HepG2 (cell line): ENCODE results near the gene PRCP. TPM values are rescaled to one million over a fixed set of nuclear protein-coding genes. Genes with fewer than 3 reads are reported as not detected.

Experiments used
- ATAC-seq: fragments of 200-7000 bp; cut with Tn5 transposase; 3 replicates; pipeline ENCODE4 v1.9.1; 2020; ENCODE audit warnings: mild to moderate bottlenecking, moderate library complexity
- BruUV-seq: library from RNA; stranded (reverse); fragments of 400-500 nt; replicated peaks from 2 replicates; lab custom pipeline; 2021; lab: Mats Ljungman, UMichigan
- CTCF ChIA-PET: fragments of 300-600 bp; formaldehyde crosslinking; extraction: SDS; loops from one replicate; lab custom pipeline; 2021; ENCODE audit warnings: low total read pairs, inconsistent platforms, low intra/inter-chr PET ratio; lab: Yijun Ruan, JAX
- POLR2A ChIA-PET: fragments of 350-600 bp; sonication (Branson Sonifier 250); formaldehyde crosslinking; loops from one replicate; lab custom pipeline; 2020; ENCODE audit warnings: antibody characterized with exemption, inconsistent platforms; lab: Yijun Ruan, JAX
- DNase-seq: peaks from one replicate; pipeline ENCODE4 v3.0.0-alpha.2; 2015; ENCODE audit warnings: low spot score
- FAIRE-seq: peaks from 3 replicates; lab custom pipeline; 2011; peaks lifted over from hg19 to GRCh38; lab: Jason Lieb, UNC
- H2AFZ ChIP-seq: one replicate; pipeline ENCODE4 v1.6.1; 2011; ENCODE audit warnings: low read length, inconsistent platforms
- H3K27ac ChIP-seq: fragments of 300-600 bp; 3 replicates; pipeline ENCODE4 v1.8.0; 2011; ENCODE audit warnings: mixed run types, mild to moderate bottlenecking, mixed read lengths, low read length, inconsistent platforms; ENCODE audit not compliant: insufficient read depth; ENCODE audit errors: extremely low read length
- H3K27me3 ChIP-seq, 2 experiments: fragments of 200-600 bp in 1 of 2; 2 replicates in 1 of 2; 3 replicates in 1 of 2; pipeline versions ENCODE4 v1.6.0 to v1.8.0; 2011; ENCODE audit warnings: low read length in 2 of 2, mild to moderate bottlenecking in 2 of 2, moderate library complexity in 2 of 2, inconsistent platforms in 1 of 2; ENCODE audit not compliant: insufficient read depth in 2 of 2, control insufficient read depth in 1 of 2
- H3K36me3 ChIP-seq, 2 experiments: fragments of 200-600 bp in 1 of 2; replicated peaks in 1 of 2; 2 replicates in 1 of 2; 3 replicates in 1 of 2; pipeline versions ENCODE4 v1.5.1 to v1.8.0; 2011; ENCODE audit warnings: low read length in 2 of 2, inconsistent platforms in 1 of 2; ENCODE audit not compliant: insufficient read depth in 2 of 2, control insufficient read depth in 1 of 2
- H3K4me1 ChIP-seq: 2 replicates; pipeline ENCODE4 v1.5.1; 2012; ENCODE audit warnings: low read length, inconsistent platforms; ENCODE audit not compliant: insufficient read depth
- H3K4me2 ChIP-seq: 2 replicates; pipeline ENCODE4 v1.6.0; 2011; ENCODE audit warnings: low read depth, low read length, inconsistent platforms
- H3K4me3 ChIP-seq, 3 experiments: fragments of 200-600 bp in 1 of 3; sonication (generic), shearing (Covaris generic) in 1 of 3; replicated peaks in 1 of 3; 2 replicates each; pipeline ENCODE4 v1.5.1; 2011 to 2016; ENCODE audit warnings: low read length in 3 of 3, inconsistent platforms in 2 of 3, low read depth in 2 of 3, mild to moderate bottlenecking in 2 of 3, control low read depth in 1 of 3, mixed read lengths in 1 of 3; ENCODE audit not compliant: insufficient read depth in 1 of 3
- H3K79me2 ChIP-seq: one replicate; pipeline ENCODE4 v1.6.1; 2011; ENCODE audit warnings: low read length, inconsistent platforms; ENCODE audit not compliant: insufficient read depth
- H3K9ac ChIP-seq: 2 replicates; pipeline ENCODE4 v1.6.0; 2011; ENCODE audit warnings: mild to moderate bottlenecking, low read depth, low read length, inconsistent platforms; ENCODE audit not compliant: insufficient read depth
- H3K9me3 ChIP-seq: 2 replicates; pipeline ENCODE4 v1.5.1; 2012; ENCODE audit warnings: mild to moderate bottlenecking, low read length
- H4K20me1 ChIP-seq: 2 replicates; pipeline ENCODE4 v1.6.0; 2011; ENCODE audit warnings: inconsistent platforms, mild to moderate bottlenecking, low read length, moderate library complexity; ENCODE audit not compliant: insufficient read depth
- BRCA1 ChIP-seq: sonication (generic); formaldehyde crosslinking; IDR thresholded peaks from 2 replicates; pipeline ENCODE4 v1.4.0; 2020; ENCODE audit warnings: missing genetic modification reagents
- CAMTA2 ChIP-seq: sonication (generic); formaldehyde crosslinking; IDR thresholded peaks from 2 replicates; pipeline ENCODE4 v1.4.0; 2020; ENCODE audit warnings: mild to moderate bottlenecking, missing genetic modification reagents, borderline replicate concordance
- CHD4 ChIP-seq: fragments of 200-600 bp; sonication (generic); IDR thresholded peaks from 2 replicates; pipeline ENCODE4 v1.7.0; 2017; ENCODE audit warnings: mild to moderate bottlenecking, low read length, borderline replicate concordance
- FOXK2 ChIP-seq: fragments of 450-650 bp; IDR thresholded peaks from 2 replicates; pipeline ENCODE4 v1.6.1; 2016
- KMT2B ChIP-seq: IDR thresholded peaks from 2 replicates; pipeline ENCODE4 v1.6.1; 2016; ENCODE audit warnings: missing genetic modification reagents, missing compliant biosample characterization
- MBNL3 ChIP-seq: fragments of 250-450 bp; sonication (Bioruptor Pico); conservative IDR thresholded peaks from 2 replicates; pipeline ENCODE4 v1.8.0; 2022; ENCODE audit warnings: mild to moderate bottlenecking, inconsistent platforms
- SRSF4 ChIP-seq: fragments of 200-400 bp; formaldehyde crosslinking; IDR thresholded peaks from one replicate; pipeline ENCODE4 v1.6.1; 2018; ENCODE audit warnings: mild to moderate bottlenecking, low read depth, low read length, moderate library complexity; ENCODE audit not compliant: poor library complexity, severe bottlenecking
- TRIM24 ChIP-seq: sonication (generic); formaldehyde crosslinking; IDR thresholded peaks from 2 replicates; pipeline ENCODE4 v1.8.0; 2022; ENCODE audit warnings: mild to moderate bottlenecking, missing genetic modification reagents
- YEATS4 ChIP-seq: sonication (generic); formaldehyde crosslinking; IDR thresholded peaks from 2 replicates; pipeline ENCODE4 v1.4.0; 2020; ENCODE audit warnings: missing genetic modification reagents, borderline replicate concordance
- ZBTB39 ChIP-seq: sonication (generic); formaldehyde crosslinking; IDR thresholded peaks from 2 replicates; pipeline ENCODE4 v1.5.0; 2020; ENCODE audit warnings: missing genetic modification reagents
- ZNF275 ChIP-seq: sonication (generic); formaldehyde crosslinking; IDR thresholded peaks from 2 replicates; pipeline ENCODE4 v1.8.0; 2022; ENCODE audit warnings: missing genetic modification reagents, mild to moderate bottlenecking, inconsistent platforms, borderline replicate concordance
- ZNF383 ChIP-seq: sonication (generic); formaldehyde crosslinking; IDR thresholded peaks from 2 replicates; pipeline ENCODE4 v1.4.0; 2020; ENCODE audit warnings: missing genetic modification reagents, mild to moderate bottlenecking, borderline replicate concordance
- ZNF546 ChIP-seq: sonication (generic); formaldehyde crosslinking; conservative IDR thresholded peaks from 2 replicates; pipeline ENCODE4 v1.8.1; 2023; ENCODE audit warnings: mild to moderate bottlenecking, missing genetic modification reagents
- ZNF605 ChIP-seq: sonication (generic); formaldehyde crosslinking; IDR thresholded peaks from 2 replicates; pipeline ENCODE4 v1.8.0; 2022; ENCODE audit warnings: mild to moderate bottlenecking, missing genetic modification reagents
- WGBS: methylation state at CpG from one replicate; pipeline ENCODE4 v1.1.6; 2017; ENCODE audit warnings: low lambda C conversion rate; 5-methylcytosine and 5-hydroxymethylcytosine counted together
- in situ Hi-C: cut with HindIII; loops from 2 replicates; pipeline ENCODE4 v1.10.0; 2017; ENCODE audit warnings: low pct_unique_long_range_greater_than_20kb; ENCODE audit not compliant: extremely low pct_ligation_motif_present
- intact Hi-C: fragments of 100-400 bp; cut with micrococcal nuclease; formaldehyde crosslinking; loops from one replicate; pipeline ENCODE4 v1.10.0; 2022; ENCODE audit not compliant: unreplicated experiment
- polyA plus RNA-seq, 8 experiments: library from polyadenylated mRNA; depleted of rRNA in 3 of 8; stranded (reverse) in 7 of 8; unstranded in 1 of 8; fragments of >200 nt; fragmentation: Illumina TruSeq in 4 of 8; extraction: Trizol in 4 of 8; gene quantifications; 2 replicates each; pipeline versions ENCODE4 v1.2.1 to v1.2.3, GENCODE V29; 2011 to 2016; ENCODE audit warnings: low read depth in 4 of 8, missing spikeins in 1 of 8, mixed read lengths in 1 of 8; ENCODE audit not compliant: insufficient read depth in 1 of 8
- total RNA-seq, 5 experiments: library from RNA; depleted of rRNA; stranded (reverse); fragments of >200 nt; fragmentation: Illumina TruSeq; extraction: Trizol; gene quantifications; 2 replicates each; pipeline ENCODE4 v1.2.3, GENCODE V29; 2016; ENCODE audit warnings: low read depth in 1 of 5

PRCP gene
- total and polyA plus RNA-seq, 2 of the 13 experiments (the other 11 are each of a cell fraction or from before 2014, with no cell fraction given), result 84.2 to 105 TPM

DNA sequence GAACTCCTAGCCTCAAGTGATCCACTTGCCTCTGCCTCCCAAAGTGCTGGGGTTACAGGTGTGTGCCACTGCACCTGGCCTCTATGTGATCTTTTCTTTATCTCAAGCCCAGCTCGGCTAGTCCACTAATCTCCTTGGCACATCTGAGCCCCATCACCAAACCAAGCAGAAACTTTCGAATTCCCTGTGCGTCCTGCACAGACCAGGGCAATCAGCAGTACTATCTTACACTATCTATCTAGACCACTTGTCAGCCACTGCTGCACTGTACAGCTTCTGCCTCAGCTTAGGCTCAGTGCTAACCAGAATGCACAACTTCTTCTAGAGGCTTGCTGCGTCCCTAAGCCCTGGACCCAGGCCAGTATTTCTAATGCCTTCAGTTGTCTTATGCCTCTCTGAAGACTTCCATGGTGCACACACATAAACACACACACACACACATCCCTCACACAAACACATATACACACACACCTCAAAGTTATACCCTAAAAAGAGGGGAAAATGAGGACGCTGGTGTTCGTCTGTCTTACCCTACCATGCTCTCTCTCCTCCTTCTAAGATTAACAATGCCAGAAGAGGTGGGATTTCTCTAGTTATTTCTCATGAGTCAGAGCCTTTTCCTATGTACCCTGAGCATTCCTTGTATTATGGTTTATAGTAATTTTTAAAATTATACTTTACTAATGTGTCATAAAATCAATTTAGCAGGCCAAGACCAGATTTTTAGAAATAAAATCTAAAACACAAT, 107.2 kb downstream of the PRCP start (continued):
- TF ChIP-seq BRCA1 (CRISPR knock-in tag) (no peak), ZNF605 (CRISPR knock-in tag) (no peak), YEATS4 (CRISPR knock-in tag) (no peak), CHD4 (no peak)

GRCh38 chr11:82792319-82792718, 107.9 kb downstream of the PRCP start:
- FAIRE-seq (no peak), DNase-seq (no peak), ATAC-seq (no peak)
- Histone ChIP-seq H3K4me1 (no peaks in the 10 kb centered on the region), H3K9ac (no peak overlapping the region), H3K9me3 (no peaks in the 10 kb centered on the region), H2AFZ (no peak overlapping the region), H3K27ac (no peak overlapping the region), H3K4me2 (no peak overlapping the region), H3K36me3 (no peaks in the 10 kb centered on the region), H3K27me3 (peaks cover 0 to 2% of the 10 kb centered on the region in 2 experiments; a peak in 4 of 5 replicates), H3K4me3 (no peak overlapping the region), H4K20me1 (no peaks in the 10 kb centered on the region), H3K79me2 (no peaks in the 10 kb centered on the region)
- in situ Hi-C loops (no loop called here), intact Hi-C loops (no loop called here)
- TF ChIP-seq MBNL3 (CRISPR knock-in tag), result no peak
- CTCF ChIA-PET, result no interaction called here
- WGBS, result 46% methylated on average over 5 of the region's 5 CpGs
- no TSS peak for BruUV-seq
- POLR2A ChIA-PET, result no interaction called here

GRCh38 chr11:82791779-82792178, 108.5 kb downstream of the PRCP start:
- no peak for ATAC-seq
- H3K9me3 ChIP-seq, result no peaks in the 10 kb centered on the region
- POLR2A ChIA-PET, result no interaction called here
- CTCF ChIA-PET, result no interaction called here
- no peak for DNase-seq
- no peak overlapping the region for H3K27ac ChIP-seq
- no peak overlapping the region for H3K4me3 ChIP-seq
- no peaks in the 10 kb centered on the region; a peak in 3 of 5 replicates for H3K27me3 ChIP-seq
- intact Hi-C loops (no loop called here), in situ Hi-C loops (no loop called here)
- H3K4me2 ChIP-seq, result no peak overlapping the region
- H3K79me2 ChIP-seq, result no peaks in the 10 kb centered on the region
- no peak overlapping the region for H3K9ac ChIP-seq
- no peak for FAIRE-seq
- H3K36me3 ChIP-seq, result no peaks in the 10 kb centered on the region
- BruUV-seq, result no TSS peak
- 1% methylated on average over 4 of the region's 4 CpGs for WGBS
- no peaks in the 10 kb centered on the region for H3K4me1 ChIP-seq
- no peak overlapping the region for H2AFZ ChIP-seq
- H4K20me1 ChIP-seq, result no peaks in the 10 kb centered on the region
- TF ChIP-seq ZNF275 (no peak), TRIM24 (no peak), SRSF4 (no peak), FOXK2 (no peak), ZNF383 (CRISPR knock-in tag) (no peak), ZBTB39 (CRISPR knock-in tag) (no peak), ZNF546 (no peak), KMT2B (CRISPR knock-in tag) (no peak), CAMTA2 (CRISPR knock-in tag) (no peak)
